Epithelial cell of proximal tubule (primary cell): Measurements from ENCODE around the gene OR6Q1. TPM values are rescaled to one million over a fixed set of nuclear protein-coding genes. Genes with fewer than 3 reads are reported as not detected.
"Not testable (repeated sequence)": the region's sequence is repeated elsewhere in the genome, so short reads cannot be mapped to it uniquely, and the experiment has no call there.

Experiments
- DNase-seq: peaks from one replicate; pipeline ENCODE4 v3.0.0-alpha.2; 2011; ENCODE audit warnings: low read depth
- H3K4me3 ChIP-seq: 2 replicates; pipeline ENCODE4 v1.5.1; 2011; ENCODE audit warnings: low read depth, mild to moderate bottlenecking, low read length
- CTCF ChIP-seq: conservative IDR thresholded peaks from 2 replicates; pipeline ENCODE4 v1.5.1; 2012; ENCODE audit warnings: low read depth, mild to moderate bottlenecking, low read length
- total RNA-seq: library from RNA; depleted of rRNA; stranded (reverse); fragments of >200 nt; gene quantifications from 2 replicates; pipeline ENCODE4 v1.2.3, GENCODE V29; 2015

The OR6Q1 gene, protein sequence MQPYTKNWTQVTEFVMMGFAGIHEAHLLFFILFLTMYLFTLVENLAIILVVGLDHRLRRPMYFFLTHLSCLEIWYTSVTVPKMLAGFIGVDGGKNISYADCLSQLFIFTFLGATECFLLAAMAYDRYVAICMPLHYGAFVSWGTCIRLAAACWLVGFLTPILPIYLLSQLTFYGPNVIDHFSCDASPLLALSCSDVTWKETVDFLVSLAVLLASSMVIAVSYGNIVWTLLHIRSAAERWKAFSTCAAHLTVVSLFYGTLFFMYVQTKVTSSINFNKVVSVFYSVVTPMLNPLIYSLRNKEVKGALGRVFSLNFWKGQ
- total RNA-seq: not detected in 2 replicates

- no peak within 1 kb of the TSS for H3K4me3 ChIP-seq
- no peak for TF ChIP-seq CTCF
- DNase-seq: no peak
Observed at GRCh38 chr11:58030653-58031052, at the start of gene OR6Q1. TSS of gene OR6Q1 (plus strand) at chr11:58030953. CDS start at chr11:58030953, 0 bp downstream.

GRCh38 chr11:57981536-57981935 lies 49.2 kb upstream of the OR6Q1 start:
- no peak overlapping the region for H3K4me3 ChIP-seq
- TF ChIP-seq CTCF: no peak
- no peak for DNase-seq

- DNase-seq: no peak
Observed at GRCh38 chr11:57982776-57983175, 48.0 kb upstream of the OR6Q1 start.

GRCh38 chr11:57983191-57983590 lies 47.6 kb upstream of the OR6Q1 start:
- no peak for DNase-seq
- TF ChIP-seq CTCF: no peak
- no peak overlapping the region for H3K4me3 ChIP-seq

More at GRCh38 chr11:57982776-57983175, 48.0 kb upstream of the OR6Q1 start:
- TF ChIP-seq CTCF: no peak
- H3K4me3 ChIP-seq: no peak overlapping the region

DNA sequence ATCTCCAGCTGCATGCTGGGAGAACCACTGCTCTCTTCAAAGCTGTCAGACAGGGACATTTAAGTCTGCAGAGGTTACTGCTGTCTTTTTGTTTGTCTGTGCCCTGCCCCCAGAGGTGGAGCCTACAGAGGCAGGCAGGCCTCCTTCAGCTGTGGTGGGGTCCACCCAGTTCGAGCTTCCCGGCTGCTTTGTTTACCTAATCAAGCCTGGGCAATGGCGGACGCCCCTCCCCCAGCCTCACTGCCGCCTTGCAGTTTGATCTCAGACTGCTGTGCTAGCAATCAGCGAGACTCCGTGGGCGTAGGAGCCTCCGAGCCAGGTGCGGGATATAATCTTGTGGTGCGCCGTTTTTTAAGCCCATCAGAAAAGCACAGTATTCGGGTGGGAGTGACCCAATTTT lies 31.2 kb upstream of the OR6Q1 start:
- not testable (repeated sequence) for DNase-seq, H3K4me3 ChIP-seq

GRCh38 chr11:58000021-58000420 lies 30.7 kb upstream of the OR6Q1 start:
- H3K4me3 ChIP-seq, DNase-seq: not testable (repeated sequence)

DNA sequence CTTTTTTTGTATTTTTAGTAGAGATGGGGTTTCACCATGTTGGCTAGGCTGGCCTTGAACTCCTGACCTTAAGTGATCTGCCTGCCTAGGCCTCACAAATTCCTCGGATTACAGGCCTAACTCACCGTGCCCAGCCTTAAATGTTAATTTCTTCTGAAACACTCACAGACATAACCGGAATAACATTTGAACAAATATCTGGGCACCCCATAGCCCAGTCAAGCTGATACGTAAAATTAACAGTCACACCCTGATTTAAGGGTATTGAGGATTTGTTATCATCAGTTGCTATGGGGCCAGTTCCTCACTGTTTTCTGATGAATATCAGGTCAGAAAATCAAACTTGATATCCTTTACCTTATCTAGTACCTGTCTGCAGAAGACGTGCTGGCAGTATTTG lies 30.1 kb upstream of the OR6Q1 start:
- H3K4me3 ChIP-seq: no peak overlapping the region
- no peak for TF ChIP-seq CTCF
- no peak for DNase-seq

DNA sequence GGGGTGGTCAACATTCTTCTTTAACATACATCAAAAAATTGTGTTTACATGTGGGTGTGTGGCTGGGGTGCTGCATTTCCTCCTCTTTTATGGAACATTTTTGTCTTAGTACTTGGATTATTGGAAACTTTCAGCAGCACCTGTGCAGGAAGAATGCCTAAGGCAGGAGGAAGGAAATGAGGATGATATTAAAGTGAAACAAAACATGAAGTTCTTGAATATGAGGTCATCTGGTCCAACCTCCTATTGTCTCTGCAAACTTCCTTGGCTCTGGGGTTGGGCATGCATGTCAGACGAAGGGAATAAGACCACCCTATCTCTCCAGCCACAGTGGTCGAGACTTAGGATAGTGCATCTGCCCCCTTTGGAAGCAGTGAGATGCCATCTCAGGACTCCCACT lies 27.7 kb upstream of the OR6Q1 start:
- DNase-seq: no peak
- no peak for TF ChIP-seq CTCF
- no peak overlapping the region for H3K4me3 ChIP-seq
